GM21367 (cell line): Measurements from ENCODE around the gene GSTA2.
"Not testable (repeated sequence)": the region's sequence is repeated elsewhere in the genome, so short reads cannot be mapped to it uniquely, and the experiment has no call there.

Source experiments
- ATAC-seq: cut with Tn5 transposase; IDR thresholded peaks from one replicate; pipeline ENCODE4 v1.9.1; 2021; ENCODE audit not compliant: unreplicated experiment

GSTA2 gene

DNA sequence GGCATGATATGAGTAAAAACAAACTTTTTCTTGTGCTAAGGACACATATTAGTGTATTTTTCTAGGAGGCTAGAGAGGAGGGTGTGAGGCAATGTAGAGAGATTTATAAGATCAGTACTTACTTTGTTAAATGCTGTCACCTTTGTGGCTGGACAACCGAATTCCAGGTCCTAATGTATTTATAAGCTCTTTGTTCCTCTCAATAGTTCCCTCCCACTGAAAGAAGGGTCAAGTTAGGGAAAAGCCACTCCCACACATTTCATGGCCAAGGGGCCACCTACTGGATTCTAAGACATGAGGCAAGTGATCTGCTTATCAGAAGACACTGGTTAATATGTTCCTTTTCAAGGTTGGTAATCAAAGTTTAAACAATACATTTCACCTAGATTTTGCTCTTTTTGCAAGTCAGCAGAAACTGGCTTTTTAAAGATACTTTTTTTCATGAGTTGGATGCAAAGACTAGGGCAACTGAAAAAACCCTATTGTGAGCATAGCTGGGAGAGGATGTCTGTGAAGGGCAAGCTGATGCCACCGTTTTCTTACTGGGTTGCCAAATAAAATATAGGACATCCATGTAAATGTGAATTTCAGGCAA, at the start of gene GSTA2:
GSTA2 (minus strand) TSS at position 154 of the 595 bp plus-strand sequence. CDS start 5,528 bp downstream, outside the sequence.
- ATAC-seq = not testable (repeated sequence)

DNA sequence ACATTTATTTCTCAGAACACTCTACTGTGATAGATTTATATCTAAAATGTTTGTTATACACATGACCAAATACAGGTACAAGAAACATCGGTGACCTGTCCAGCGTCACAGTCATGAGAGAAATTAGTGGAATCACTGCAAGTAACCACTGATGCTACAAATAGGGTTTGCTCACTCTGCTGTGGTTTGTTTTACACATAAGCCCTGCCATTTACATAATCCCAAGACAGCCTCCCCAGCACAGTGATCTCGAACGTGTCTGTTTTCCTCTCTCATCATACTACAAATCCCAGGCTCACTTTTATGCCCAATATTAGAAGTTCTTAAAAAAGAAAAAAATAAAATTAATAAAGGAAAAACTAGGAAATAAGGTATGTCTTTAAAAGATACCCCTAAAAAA, 46.5 kb upstream of the GSTA2 start:
- not testable (repeated sequence) for ATAC-seq

DNA sequence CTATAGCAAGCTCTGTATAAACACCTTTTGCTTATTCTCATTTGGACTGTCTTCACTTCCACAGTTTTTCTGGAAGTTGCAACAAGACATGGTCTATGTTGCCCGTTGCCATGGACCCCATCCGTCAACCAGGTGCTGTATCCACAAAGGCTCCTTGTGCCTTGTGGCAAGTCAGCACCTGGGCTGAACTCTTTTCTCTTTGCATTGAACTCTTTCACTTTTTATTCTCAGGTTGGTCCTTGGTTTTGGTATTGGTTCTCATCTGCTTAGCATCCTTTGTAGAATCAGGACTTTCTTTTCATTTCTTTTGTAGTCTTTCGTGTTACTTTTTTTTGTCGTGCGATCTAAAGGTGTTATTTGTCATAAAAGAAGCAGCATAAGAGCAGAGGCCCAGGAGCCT, 45.4 kb upstream of the GSTA2 start:
- ATAC-seq = no peak

DNA sequence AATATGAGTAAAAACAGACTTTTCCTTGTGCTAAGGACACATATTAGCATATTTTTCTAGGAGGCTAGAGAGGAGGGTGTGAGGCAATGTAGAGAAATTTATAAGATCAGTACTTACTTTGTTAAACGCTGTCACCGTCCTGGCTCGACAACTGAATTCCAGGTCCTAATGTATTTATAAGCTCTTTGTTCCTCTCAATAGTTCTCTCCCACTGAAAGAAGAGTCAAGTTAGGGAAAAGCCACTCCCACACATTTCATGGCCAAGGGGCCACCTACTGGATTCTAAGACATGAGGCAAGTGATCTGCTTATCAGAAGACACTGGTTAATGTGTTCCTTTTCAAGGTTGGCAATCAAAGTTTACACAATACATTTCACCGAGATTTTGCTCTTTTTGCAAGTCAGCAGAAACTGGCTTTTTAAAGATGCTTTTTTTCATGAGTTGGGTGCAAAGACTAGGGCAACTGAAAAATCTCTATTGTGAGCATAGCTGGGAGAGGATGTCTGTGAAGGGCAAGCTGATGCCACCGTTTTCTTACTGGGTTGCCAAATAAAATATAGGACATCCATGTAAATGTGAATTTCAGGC, 40.5 kb upstream of the GSTA2 start, which contains the start of gene GSTA1:
GSTA1 (minus strand) TSS at position 149 of the 588 bp plus-strand sequence. CDS start 4,549 bp downstream, outside the sequence.
- ATAC-seq = not testable (repeated sequence)

DNA sequence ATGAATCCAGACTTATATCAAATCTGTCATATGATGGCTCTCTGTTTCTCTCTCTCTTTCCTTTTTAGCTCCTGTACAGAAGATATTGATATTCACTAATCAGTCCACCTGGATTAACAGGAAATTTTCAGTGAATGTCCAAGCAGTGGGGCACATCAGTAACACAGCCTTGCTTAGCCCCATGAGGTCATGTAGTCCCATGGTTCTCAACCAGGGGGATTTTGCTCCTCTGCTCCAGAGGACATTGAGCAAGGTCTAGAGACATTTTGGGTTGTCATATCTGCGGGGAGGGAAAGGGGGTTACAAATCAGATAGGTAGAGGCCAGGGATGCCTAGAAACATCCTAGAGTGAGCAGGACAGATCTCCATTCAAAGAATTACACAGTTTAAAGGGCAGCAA, 39.5 kb upstream of the GSTA2 start:
- ATAC-seq = no peak

DNA sequence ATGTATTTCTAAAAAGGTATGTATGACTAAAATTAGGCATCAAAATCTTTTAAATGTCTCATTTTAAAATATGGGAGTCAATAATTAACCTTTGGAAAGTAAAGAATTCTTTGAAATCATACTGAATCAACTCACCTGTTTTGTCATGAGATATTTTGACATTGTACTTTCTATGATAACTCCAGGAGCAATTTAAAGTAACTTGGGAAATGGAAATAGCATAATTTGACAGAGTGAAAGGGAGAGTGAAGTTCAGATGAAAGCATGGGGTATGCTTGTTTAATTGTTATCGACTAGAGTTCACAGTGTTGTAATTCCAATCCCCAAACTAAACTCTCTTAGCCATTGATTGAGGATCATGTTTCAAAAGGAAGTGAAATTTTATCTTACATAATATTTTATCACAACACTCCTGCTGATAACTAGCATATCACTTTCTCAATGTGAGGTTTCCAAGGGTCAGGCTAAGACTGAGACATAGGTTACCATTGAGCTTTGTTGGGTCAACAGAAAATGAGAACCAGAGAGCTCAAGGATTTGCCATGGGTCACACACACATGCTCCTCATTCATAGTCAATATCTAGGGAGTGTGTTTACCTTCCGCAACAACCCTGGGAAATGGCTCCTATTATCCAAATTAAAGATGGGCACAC, 38.0 kb upstream of the GSTA2 start:
- no peak for ATAC-seq

DNA sequence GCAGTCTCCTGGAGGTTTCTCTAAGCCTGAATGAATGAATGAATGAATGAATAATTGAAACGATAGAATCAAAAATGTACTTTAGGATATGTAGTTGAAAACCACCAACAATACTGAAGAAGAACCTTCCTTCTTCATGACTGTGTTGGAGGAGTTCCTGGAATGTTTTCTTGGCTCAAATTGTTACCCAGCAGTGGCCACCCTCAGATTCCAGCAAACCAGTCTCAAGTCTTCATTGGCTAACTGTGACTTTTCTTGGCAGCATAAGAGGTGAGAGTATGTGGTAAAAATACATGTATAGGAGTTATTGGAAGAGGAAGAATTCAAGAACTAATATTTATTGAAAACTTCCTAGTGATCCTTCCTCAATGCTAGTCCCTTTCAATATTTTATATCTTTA, 36.0 kb upstream of the GSTA2 start:
- ATAC-seq = not testable (repeated sequence)

DNA sequence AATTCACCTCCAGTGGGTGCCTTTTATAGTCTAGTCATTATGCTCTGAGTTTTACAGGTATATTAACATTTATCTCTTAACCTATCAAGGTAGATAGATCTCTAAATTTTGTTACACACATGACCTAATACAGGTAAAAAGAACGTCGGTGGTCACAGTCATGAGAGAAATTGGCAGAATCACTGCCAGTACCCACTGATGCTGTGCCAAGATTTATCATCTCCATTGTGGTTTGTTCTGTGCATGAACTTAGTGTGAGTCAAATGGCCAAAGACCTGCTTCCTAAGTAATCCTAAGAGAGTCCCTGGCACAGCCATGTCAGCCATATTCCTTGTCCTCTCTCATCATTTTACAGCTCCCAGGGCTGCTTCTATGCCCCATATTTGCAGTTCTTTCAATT, 31.1 kb upstream of the GSTA2 start:
- ATAC-seq = not testable (repeated sequence)

DNA sequence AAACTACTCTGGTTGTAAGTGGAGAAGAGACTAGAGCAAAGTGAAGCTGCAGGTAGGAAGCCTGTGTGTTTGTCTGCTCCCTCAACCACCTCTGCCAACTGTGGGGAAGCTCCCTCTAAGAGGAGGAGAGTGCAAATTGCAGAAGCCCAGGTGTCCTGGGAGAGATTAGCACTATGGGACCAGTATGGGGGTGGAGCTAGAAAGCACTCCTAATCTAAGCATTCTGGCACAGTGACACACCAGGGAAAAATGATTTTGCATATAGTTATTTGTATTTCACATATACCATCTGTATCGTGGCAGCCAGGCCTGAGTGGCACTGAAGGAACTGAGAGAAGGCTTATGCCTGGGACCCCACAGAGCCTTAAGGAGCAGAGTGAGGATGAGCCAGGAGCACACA, 27.6 kb upstream of the GSTA2 start:
- no peak for ATAC-seq

DNA sequence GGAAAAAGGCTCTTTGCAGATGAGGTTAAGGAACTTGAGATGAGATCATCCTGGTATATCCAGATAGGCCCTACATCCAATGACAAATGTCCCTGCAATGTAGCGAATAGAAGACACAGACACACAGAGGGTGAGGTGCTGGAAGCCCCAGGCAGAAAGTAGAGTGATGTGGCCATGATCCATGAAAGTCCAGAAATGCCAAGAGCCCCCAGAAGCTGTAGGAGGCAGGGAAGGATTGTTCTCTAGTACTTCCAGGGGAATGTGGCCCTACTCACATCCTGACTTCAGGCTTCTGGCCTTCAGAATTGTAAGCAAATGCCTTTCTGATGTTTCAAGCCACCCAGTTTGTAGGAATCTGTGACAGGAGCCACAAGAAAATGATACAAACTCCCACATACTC, 26.4 kb upstream of the GSTA2 start:
- ATAC-seq = not testable (repeated sequence)

DNA sequence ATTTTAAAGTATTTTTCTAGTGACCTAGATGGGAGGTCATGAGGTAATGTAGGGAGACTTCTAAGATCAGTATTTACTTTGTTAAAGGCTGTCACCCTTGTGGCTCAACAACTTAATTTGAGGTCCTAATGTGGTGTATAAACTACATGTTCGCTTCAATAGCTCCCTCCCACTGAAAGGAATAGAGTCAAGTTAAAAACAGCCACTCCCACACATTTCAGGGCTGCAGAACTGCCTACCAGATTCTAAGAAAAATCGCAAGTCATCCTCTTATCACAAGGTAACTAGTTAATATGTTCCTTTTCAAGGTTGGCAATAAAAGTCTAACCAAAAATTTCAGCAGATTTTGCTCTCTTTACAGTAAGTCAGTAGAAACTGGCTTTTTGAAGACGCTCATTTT, 25.2 kb upstream of the GSTA2 start:
- no peak for ATAC-seq

DNA sequence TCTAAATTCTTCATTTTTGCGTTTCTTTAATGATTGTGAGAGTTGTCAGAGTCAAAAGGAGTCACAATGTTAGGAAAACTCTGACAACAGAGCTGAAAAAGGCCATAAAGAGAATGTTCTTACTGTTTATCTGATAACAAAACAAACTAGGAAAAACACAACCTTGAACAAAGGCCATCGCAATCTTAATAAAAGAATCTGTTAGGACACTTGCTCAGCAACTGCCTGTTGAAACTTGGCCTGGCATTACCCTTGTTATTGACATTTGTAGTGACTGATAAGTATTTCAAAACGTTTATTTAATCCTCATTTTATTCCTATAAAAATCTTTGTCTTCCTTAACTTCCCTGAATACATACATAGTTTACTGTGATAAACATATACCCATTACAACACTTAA, 24.6 kb upstream of the GSTA2 start:
- ATAC-seq = no peak

DNA sequence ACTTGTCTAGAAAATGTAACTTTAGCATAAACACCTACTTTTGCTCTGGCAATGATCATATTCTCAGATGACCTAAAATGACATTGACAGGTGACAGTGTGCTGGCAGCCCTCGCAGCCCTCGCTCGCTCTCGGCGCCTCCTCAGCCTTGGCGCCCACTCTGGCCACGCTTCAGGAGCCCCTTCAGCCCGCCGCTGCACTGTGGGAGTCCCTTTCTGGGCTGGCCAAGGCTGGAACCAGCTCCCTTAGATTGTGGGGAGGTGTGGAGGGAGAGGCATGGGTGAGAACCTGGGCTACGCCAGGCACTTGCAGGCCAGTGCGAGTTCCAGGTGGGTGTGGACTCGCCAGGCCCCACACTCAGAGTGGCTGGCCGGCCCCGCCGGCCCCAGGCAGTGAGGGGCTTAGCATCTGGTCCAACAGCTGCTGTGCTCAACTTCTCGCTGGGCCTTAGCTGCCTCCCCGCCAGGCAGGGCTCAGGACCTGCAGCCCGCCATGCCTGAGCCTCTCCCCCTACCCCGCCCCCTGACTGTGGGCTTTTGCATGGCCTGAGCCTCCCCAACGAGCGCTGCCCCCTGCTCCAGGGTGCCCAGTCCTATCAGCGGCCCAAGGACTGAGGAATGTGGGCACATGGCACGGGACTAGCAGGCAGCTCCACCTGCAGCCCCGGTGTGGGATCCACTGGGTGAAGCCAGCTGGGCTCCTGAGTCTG, 23.1 kb upstream of the GSTA2 start:
- no peak for ATAC-seq

DNA sequence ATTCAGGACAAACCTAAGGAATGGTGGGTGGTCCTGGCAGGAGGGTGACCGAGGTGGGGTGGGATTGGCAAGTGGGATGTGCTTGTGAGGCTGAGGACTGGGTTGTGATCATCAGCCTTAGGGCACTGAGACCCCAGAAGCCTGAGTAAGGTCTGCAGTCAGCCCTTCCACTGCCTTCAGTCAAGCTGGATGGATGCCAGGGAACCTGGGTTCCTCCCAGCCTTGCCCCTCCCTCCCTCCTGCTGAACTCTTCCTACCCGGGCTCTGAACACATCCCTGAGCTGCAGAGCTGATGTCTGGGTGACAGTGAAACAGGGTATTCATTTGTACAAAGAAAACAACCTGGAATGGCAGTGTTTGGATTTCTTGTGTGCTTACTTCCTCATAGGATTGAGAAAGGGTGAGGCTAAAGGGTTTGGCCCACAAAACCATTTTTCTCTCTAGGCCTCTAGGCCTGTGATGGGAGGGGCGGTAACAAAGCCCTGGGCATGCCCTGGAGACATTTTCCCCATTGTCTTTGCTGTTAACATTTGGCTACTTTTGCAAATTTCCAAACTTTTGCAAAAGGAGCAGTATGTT, 19.5 kb upstream of the GSTA2 start:
- ATAC-seq = not testable (repeated sequence)

DNA sequence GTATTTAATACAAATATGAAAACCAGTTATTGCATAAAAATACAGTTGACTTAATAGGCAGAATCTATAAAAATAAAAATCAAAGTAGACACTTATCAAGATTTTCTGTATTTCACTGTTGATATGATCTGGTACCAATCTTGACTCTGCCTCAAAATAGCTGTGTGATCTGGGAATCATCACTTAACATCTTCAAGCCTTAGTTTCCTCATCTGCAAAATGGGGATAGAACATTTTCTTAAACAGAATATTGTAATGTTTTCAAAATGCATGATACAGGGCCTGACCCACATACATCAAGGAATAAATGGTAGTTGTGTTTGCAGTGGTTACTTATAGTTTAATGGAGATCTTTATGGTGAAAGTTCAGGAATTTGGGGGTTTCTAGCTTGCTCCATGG, 18.9 kb upstream of the GSTA2 start:
- ATAC-seq = not testable (repeated sequence)

DNA sequence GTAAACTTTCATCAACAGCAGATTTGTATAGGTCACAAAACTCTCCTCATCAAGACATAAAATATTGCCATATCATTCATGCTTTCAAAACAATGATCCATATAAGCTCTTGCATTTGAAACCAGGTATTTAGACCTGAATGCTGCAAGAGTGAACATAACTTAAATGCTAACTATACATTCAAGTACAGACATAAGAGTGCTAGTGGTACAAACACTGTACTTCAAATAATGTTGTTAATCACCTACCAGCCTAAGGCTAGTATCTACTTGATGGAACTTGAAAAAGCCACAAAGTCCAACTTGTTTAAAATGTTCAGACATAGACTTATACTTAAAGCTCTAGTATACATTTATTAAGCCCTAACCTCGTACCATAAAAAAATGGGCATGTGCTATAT, 16.0 kb upstream of the GSTA2 start:
- ATAC-seq = no peak

DNA sequence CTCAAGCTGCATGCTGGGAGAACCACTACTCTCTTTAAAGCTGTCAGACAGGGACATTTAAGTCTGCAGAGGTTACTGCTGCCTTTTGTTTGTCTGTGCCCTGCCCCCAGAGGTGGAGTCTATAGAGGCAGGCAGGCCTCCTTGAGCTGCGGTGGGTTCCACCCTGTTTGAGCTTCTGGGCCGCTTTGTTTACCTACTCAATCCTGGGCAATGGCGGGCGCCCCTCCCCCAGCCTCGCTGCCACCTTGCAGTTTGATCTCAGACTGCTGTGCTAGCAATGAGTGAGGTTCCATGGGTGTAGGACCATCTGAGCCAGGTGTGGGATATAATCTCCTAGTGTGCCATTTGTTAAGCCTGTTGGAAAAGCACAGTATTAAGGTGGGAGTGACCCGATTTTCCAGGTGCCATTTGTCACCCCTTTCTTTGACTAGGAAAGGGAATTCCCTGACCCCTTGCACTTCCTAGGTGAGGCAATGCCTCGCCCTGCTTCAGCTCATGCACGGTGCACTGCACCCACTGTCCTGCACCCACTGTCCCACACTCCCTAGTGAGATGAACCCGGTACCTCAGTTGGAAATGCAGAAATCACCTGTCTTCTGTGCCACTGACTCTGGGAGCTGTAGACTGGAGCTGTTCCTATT, 13.6 kb upstream of the GSTA2 start:
- not testable (repeated sequence) for ATAC-seq

DNA sequence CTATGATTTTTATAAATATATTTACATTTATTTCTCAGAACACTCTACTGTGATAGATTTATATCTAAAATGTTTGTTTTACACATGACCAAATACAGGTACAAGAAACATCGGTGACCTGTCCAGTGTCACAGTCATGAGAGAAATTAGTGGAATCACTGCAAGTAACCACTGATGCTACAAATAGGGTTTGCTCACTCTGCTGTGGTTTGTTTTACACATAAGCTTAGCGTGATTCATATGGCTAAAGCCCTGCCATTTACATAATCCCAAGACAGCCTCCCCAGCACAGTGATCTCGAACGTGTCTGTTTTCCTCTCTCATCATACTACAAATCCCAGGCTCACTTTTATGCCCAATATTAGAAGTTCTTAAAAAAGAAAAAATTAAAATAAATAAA, 6.1 kb upstream of the GSTA2 start:
- not testable (repeated sequence) for ATAC-seq

DNA sequence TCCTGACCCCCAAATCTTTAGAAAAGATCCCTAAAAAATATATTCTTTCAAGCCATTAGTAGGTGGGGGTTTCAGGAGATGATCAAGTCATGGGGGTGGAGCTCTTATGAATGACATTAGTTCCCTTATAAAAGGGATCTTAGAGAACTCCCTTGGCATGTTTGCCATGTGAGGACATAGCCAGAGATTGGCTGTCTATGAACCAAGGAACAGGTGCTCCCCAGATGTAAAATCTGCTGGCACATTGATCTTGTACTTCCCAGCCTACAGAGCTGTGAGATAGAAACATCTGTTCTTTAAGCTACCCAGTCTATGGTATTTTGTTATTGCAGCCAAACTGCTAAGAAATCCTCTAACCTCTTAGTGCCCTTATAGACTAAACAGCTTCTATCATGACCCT, 4.4 kb upstream of the GSTA2 start:
- not testable (repeated sequence) for ATAC-seq

DNA sequence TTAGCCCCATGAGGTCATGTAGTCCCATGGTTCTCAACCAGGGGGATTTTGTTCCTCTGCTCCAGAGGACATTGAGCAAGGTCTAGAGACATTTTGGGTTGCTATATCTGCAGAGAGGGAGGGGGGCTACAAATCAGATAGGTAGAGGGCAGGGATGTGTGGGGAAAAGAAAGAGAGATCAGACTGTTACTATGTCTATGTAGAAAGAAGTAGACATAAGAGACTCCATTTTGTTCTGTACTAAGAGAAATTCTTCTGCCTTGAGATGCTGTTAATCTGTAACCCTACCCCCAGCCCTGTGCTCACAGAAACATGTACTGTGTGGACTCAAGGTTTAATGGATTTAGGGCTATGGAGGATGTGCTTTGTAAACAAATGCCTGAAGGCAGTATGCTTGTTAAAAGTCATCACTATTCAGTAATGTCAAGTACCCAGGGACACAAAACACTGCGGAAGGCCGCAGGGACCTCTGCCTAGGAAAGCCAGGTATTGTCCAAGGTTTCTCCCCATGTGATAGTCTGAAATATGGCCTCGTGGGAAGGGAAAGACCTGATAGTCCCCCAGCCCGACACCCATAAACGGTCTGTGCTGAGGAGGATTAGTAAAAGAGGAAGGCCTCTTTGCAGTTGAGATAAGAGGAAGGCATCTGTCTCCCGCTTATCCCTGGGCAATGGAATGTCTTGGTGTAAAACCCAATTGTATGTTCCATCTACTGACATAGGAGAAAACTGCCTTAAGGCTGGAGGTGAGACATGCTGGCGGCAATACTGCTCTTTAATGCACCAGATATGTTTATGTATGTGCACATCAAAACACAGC, 1.4 kb downstream of the GSTA2 start:
- ATAC-seq = not testable (repeated sequence)
